GM18505 (cell line): Measurements from ENCODE around the gene SUMO4.

Experiments
- ATAC-seq: cut with Tn5 transposase; IDR thresholded peaks from one replicate; pipeline ENCODE4 v1.9.1; 2021; ENCODE audit not compliant: unreplicated experiment
- POLR2A ChIP-seq: IDR thresholded peaks from 4 replicates; pipeline ENCODE4 v1.6.1; 2011; ENCODE audit warnings: borderline replicate concordance; ENCODE audit not compliant: insufficient read depth, insufficient read length; ENCODE audit errors: extremely low read depth

SUMO4 gene

GRCh38 chr6:149400050-149400449 is at the start of gene SUMO4:
Gene SUMO4 (plus strand): TSS chr6:149400262. CDS start chr6:149400392, 130 bp downstream.
- ATAC-seq: no peak
- no peak for TF ChIP-seq POLR2A

- no peak for ATAC-seq
- no peak for TF ChIP-seq POLR2A
Measured at GRCh38 chr6:149354009-149354408, 46.1 kb upstream of the SUMO4 start.

GRCh38 chr6:149356081-149356750 is 43.8 kb upstream of the SUMO4 start:
- no peak for TF ChIP-seq POLR2A
- ATAC-seq: no peak

- no peak for TF ChIP-seq POLR2A
- no peak for ATAC-seq
Measured at GRCh38 chr6:149357726-149358538, 42.1 kb upstream of the SUMO4 start.

- no peak for ATAC-seq
- TF ChIP-seq POLR2A: no peak
Measured at GRCh38 chr6:149359440-149359839, 40.6 kb upstream of the SUMO4 start.

- no peak for TF ChIP-seq POLR2A
- no peak for ATAC-seq
Measured at GRCh38 chr6:149360536-149360935, 39.5 kb upstream of the SUMO4 start.

- no peak for TF ChIP-seq POLR2A
- no peak for ATAC-seq
Measured at GRCh38 chr6:149362289-149362688, 37.8 kb upstream of the SUMO4 start.

- no peak for TF ChIP-seq POLR2A
- no peak for ATAC-seq
Measured at GRCh38 chr6:149363154-149363553, 36.9 kb upstream of the SUMO4 start.

- no peak for TF ChIP-seq POLR2A
- no peak for ATAC-seq
Measured at GRCh38 chr6:149364557-149364956, 35.5 kb upstream of the SUMO4 start.

- TF ChIP-seq POLR2A: no peak
- ATAC-seq: no peak
Measured at GRCh38 chr6:149365197-149365596, 34.9 kb upstream of the SUMO4 start.

GRCh38 chr6:149366267-149366921 is 33.7 kb upstream of the SUMO4 start:
- TF ChIP-seq POLR2A: no peak
- no peak for ATAC-seq

GRCh38 chr6:149368065-149368464 is 32.0 kb upstream of the SUMO4 start:
- no peak for TF ChIP-seq POLR2A
- ATAC-seq: peak; percentile 60

- TF ChIP-seq POLR2A: no peak
- ATAC-seq: no peak
Measured at GRCh38 chr6:149371154-149371553, 28.9 kb upstream of the SUMO4 start.
